HG03460 (cell line): Measurements from ENCODE around the gene TREX2.

Experiments used
- ATAC-seq: cut with Tn5 transposase; IDR thresholded peaks from one replicate; pipeline ENCODE4 v1.9.1; 2021; ENCODE audit not compliant: unreplicated experiment

The TREX2 gene, protein sequence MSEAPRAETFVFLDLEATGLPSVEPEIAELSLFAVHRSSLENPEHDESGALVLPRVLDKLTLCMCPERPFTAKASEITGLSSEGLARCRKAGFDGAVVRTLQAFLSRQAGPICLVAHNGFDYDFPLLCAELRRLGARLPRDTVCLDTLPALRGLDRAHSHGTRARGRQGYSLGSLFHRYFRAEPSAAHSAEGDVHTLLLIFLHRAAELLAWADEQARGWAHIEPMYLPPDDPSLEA

GRCh38 chrX:153445856-153446635, at the start of gene TREX2:
Gene TREX2 (minus strand): TSS chrX:153446056. CDS start chrX:153445430, 626 bp downstream.
- no peak for ATAC-seq

DNA sequence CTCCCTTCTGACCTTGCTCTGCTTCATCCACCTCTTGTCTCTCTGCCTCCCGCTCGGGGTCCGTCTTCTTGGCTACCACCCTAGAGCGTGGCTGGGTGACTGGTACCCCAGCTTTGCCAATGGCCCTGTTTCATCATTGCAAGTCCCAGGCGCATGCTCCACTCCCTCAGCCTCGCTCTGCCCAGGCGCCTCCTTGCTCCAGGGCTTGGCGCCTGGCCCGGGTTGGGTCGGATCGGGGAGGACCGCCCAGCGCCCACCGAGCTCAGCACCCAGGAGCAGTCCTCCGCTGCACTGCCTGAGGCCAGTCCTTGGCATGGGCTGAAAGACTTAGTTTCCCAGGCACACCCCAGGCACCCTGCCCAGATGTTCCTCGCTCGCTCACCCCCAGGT, 49.5 kb upstream of the TREX2 start:
- no peak for ATAC-seq

GRCh38 chrX:153494541-153495361, 48.9 kb upstream of the TREX2 start, which contains the start of gene BGN:
Gene BGN (plus strand): TSS chrX:153494980. CDS start chrX:153504632, 9,652 bp downstream.
- ATAC-seq = no peak

GRCh38 chrX:153494061-153494460, 48.2 kb upstream of the TREX2 start:
- no peak for ATAC-seq

DNA sequence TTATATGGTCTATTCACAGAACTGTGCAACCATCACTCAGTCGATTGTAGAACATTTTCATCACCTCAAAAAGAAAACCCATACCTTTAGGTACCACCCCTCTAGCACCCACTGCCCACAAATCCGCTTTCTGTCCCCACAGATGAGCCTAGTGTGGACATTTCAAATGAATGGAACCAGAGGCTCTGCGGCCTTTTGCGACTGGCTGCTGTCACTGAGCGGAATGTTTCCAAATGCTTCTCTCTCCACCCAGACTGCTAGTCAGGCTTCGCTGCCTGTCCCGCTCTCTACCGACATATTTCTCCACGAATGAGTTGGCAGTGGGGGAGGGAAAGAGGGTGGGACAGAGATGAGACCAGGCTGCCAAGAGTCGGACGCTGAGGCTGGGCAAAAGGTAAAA, 47.2 kb upstream of the TREX2 start:
- no peak for ATAC-seq

DNA sequence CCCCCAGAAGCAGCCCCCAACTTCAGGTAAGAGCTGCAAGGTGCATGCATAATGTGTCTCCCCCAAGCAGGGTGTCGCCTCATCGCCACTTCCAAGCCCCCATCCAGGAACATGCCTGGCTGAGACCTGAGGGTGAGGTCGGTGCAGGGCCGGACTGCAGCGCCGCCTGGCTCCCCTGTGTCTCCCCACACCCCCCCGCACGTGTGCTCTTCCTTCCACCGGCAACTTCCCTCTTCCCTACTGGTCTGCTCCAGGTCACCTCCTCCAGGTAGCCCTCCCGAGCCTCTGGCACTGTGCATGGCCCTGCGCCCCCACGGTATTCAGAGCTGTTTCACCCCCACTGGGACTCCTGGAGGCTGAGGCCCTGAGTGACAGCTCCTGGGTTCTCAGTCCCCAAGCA, 46.7 kb upstream of the TREX2 start:
- no peak for ATAC-seq

GRCh38 chrX:153491918-153492317, 46.1 kb upstream of the TREX2 start:
- no peak for ATAC-seq

DNA sequence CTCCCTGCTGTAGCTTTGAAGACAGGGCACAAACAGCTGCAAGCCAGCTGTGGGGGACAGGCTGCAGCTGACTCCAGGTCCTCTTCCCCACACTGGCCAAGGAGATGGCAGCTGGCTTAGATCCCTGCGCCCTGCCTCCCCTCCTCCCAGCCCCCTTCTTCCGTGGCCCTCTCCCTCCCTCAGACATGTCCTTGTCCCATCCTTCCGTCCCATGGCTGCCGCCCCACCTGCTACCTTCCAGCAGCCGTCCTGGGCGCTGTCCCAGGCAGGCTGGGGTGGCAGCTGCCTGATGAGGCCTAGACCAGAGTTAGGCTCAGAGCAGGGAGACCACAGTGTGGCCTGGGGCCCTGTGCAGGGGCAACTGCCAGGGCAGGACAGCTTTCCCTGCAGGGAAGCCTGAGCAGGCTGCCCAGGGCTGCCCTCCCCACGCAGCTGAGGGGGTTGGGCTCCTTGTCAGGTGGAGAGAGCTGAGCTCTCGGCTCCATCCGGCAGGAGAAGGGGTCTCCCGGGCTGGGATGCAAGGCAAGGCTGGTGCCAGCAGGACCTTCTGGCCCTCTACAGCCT, 45.6 kb upstream of the TREX2 start:
- no peak for ATAC-seq

DNA sequence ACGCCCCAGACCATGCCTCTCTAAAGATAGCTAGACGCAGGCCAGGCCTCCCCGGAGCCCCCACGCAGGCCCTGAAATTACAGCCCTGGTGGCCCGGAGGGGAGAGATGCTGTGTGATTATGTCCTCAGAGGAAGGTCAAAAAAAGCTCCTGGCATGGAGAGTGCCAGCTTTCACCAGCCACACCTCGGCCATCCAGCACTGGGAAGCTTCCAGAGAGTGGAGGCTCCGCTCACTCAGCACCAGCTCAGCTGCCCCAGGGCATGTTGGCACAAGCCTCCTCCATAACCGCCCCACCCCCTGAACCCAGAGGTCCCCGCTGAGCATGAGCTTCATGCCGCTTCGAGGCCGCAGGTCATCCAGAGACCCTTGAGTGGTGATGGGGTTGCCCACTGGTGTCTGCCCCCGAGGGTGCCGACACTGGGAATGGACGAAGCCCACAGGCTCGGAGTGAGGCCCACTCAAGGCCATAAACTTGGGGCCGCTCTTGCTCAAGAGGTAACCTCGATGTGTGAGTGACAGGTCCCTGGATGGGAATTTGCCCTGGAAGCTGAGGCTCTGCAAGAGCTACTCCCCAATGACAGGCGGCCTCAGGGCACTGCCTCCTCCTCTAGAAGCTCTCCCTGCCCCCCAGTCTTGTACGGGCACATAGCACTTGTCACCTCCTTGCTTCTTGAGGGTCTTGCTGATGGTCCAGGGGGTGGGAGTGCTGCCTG, 44.5 kb upstream of the TREX2 start:
- ATAC-seq = no peak

GRCh38 chrX:153488231-153488914, 42.5 kb upstream of the TREX2 start:
- no peak for ATAC-seq

DNA sequence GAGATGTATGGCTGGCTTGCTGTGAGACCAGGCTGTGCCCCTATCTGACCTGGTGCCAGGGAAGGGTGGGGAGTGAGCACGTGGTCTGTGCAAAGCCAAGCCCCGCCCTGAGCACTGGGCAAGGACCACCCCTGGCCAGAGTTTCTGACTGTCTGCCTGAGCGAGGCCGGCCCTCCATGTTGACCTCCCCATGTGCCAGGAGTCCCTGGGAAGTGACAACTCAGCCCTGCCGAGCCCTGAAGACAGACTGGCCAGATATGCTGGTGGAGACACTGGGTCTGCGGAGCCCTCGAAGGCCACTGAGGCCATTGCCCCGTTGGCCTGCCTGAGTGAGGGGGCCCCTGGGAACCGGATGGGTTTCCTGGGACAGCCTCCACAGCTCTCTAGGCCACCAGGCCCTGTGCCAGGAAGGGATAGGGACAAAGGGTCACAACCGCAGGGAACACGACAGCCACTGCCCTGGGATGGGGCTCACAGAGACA, 41.8 kb upstream of the TREX2 start:
- no peak for ATAC-seq

DNA sequence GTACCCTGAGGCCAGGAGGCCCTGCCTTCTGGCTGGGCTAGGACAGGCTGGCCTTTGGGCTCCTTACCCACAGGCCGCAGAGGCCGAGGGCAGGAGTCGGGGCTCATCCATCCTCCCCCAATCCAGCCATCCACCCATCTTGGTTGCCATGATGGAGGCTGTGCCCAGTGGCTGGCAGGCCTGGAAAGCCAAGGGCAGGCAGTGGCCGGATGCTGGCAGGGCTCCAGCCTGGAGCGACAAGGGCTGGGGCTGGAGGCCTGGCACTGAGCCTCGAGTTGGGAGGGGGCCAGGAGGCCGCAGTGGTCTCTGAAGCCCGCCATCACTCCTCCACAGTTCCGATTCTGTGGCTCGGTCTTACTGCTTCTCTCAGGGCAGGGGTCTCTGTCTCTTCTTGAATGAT, 40.3 kb upstream of the TREX2 start:
- no peak for ATAC-seq

GRCh38 chrX:153485396-153486080, 39.7 kb upstream of the TREX2 start:
- no peak for ATAC-seq

DNA sequence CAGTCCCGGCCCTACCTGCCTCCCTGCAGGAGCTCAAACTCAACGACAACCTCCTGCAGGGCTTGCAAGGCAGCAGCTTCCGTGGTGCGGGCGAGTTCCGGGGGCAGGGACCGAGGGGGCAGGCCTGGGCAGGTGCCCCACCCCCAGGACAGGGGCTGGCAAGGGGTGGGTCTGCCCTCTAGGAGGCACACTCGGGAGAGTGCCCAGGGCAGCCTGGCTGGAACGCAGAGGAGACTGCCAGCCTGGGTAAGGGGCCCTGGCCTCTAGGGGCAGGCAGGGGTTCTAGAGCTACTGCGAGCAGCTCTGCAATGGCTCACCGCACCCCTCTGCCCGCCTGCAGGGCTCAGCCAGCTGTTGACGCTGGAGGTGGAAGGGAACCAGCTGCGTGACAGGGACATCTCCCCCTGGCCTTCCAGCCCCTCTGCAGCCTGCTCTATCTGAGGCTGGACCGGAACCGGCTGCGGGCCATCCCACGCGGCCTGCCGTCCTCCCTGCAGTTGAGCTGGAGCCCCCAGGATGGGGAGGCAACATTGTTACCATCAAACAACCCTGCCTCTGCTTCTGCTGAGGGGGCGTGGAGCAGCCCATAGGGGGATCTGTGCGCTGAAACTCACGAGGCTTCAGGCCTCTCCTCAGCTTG, 36.6 kb upstream of the TREX2 start:
- ATAC-seq = no peak

DNA sequence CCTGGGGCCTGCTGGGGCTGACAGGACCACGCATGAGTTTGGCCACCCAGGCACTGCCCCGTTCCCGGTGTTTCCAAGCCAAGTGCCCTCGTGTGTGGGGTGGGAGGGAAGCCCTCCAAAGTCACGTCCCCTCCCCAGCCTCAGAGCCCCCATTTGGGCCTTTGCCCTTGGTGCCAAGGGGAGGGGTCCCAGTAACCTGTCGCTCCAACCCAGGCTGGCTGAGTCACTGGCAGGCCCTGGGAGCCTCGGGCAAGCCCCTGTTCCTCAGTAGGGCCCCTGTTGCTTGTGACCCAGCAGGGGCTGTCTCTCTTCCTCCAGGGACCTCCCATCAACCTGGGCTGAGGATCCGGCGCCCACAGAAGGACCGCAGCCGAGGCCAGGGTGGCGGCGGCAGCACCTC, 35.2 kb upstream of the TREX2 start:
- ATAC-seq = no peak

DNA sequence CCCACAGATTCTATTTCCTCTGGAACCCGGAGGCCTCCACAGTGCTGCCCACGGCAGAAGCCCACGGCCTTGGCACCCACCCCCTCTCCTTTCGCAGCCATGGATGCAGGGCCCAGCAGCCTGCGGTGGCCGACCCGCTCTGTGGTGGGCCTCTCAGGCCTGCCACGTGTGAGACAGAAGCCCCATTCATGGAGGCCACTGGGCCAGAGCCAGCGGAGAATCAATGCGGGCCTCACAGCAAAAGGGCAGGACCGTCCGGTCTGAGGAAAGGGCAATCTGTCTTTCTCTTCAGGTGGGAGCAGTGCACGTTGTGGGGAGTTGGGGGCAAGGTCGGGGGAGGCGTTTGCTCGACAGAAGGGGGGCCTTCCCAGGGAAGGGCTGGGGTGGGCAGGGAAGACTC, 32.9 kb upstream of the TREX2 start:
- no peak for ATAC-seq

- ATAC-seq = no peak
Measured at GRCh38 chrX:153477901-153478300, 32.0 kb upstream of the TREX2 start.

DNA sequence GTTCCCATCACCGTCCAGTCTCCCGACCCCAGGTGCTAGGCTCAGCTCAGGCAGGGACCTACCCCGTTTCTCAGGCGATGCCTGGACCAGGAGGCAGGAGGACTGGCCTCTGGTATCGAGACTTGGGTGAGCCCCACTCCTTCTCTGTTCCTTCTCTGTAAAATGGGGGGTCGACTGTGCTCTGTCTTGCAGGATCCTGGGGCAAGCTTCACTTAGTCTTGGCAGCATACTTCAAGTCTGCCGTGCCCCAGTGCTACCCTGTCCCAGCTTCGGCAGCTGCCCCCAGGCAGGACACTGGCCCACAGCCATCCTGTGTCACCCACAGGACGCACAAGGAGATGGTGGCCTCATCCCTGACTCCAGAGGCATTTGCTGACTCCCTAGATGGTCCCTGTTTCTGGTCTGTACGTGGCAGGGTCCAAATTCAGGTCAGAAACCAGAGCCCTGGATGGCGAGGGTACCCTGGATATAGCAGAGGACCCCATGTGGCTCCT, 31.6 kb upstream of the TREX2 start:
- no peak for ATAC-seq
